GM18502 (cell line): ENCODE measurements around the gene GAGE10.
A peak's percentile ranks its signal among the peaks of the same experiment; 100 is the strongest.
"Not testable (repeated sequence)": the region's sequence is repeated elsewhere in the genome, so short reads cannot be mapped to it uniquely, and the experiment has no call there.

ENCODE experiments used
- ATAC-seq: cut with Tn5 transposase; IDR thresholded peaks from one replicate; pipeline ENCODE4 v1.9.1; 2021; ENCODE audit warnings: mild to moderate bottlenecking; ENCODE audit not compliant: unreplicated experiment, poor library complexity

GAGE10 gene

DNA sequence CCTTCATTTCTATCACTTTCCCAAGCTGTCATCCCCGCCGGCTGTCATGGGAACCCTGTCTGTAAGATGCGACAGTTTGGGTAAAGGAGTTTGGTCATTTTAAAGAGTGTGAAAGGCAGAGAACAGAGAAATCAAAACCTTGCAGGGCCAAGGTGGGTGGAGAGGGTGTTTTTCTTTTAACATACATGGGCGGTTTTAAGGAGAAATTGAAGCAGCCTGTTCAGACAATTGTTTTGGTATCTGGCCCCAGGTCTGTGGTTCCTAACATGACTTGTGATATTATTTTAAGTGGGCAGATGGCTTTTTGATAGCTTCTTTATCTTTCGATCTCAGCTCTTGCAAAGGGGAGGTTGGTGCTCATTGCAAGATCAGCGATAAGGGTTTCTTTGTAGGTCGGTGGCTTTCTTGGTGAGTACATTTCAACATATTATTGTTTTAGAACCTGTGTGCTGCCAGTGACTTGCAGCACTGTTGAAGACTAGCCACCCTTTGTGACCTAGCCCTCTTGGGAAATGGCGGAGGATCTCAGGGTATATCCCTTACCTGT lies 30.2 kb upstream of the GAGE10 start:
- no peak for ATAC-seq

DNA sequence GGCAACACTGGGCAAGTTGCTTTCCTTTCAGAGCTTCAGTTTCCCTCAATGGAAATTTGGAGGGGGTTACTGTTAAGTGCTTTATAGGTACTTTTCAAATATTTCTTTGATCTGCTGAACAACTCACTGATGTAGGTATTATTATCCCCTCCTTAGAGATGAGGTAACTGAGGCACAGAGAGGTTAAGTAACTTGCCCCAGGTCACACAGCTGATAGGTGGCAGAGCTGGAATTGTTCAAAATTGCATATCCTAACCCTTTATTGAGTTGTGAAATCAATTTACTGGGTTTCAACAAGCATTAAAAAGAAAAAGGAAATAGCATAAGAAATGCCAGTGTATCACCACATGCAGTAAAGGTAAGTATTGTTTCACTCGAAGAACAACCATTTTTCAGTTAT lies 27.2 kb upstream of the GAGE10 start:
- no peak for ATAC-seq

DNA sequence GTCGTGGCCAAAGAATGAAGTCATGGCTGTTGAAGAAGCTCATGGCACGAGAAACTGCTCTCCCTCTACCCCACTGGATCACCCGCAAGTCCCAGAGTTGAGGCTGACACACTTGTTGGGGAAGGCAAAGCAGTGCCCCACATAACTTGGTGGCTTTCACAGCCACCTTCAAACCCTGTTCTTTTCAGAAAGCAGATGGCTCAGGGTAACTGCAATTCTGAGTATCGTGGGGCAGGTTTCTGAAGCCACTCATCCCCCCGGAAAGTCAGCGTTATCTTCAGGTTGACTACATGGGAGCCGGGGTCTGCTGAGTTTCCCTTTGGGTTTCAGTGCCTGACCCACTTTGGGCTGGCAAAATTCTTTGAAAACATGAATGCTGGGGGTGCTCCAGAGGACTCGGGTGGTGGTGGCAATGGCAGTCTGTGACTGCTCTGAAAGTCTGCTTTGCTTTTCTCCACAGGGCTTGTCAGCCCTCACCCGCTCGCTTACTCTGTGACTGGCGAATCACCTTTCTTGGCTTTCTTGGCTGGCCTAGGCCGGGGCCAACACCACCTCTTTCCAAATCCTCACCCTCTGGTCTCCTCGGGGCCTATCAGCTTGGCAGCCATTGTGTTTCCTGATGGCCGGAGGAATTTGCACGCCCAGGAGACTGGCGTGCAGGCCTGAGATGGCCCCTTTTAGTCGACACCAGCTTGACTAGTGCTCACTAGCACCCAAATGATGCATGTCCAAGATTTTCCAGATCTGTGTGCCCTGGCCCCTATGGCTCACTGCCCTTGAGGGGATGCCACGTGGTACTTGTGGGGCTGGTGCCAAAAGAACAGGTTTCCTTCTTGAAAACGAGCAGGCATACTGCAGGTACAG lies 26.5 kb upstream of the GAGE10 start:
- no peak for ATAC-seq

DNA sequence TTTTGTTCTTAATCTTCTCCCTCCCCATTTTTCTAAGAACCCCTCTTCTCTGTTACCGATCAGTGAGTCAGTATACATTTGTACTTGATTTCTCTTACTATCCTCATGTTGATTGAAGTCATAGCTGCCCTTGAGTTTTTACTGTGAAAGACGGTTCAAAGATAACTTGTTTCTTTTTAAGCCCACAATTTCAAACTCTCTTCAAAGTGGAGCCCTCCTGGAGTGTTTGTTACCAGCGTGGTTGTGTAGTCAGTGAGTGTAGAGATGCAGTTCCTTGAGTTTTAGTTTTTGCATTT lies 26.0 kb upstream of the GAGE10 start:
- ATAC-seq: no peak

DNA sequence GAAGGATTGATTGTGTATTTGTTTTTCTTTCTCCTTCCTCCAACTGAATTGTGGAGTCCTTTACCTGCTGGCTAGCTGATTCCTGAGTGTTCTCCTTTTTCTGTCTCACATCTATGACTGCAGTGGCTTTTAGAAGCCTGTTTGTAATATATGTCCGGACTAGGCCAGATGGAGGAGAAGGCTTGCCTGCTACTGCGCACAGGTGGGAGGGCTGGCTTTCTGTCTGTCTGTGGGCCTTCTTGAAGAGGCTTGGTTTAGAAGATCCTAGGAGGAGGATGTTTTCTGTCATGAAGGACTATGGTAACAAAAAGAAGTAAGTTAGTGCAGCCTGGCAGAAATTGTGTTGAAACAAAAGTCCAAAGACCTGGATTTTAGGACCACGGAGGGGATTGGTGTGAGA lies 25.4 kb upstream of the GAGE10 start:
- ATAC-seq: no peak

DNA sequence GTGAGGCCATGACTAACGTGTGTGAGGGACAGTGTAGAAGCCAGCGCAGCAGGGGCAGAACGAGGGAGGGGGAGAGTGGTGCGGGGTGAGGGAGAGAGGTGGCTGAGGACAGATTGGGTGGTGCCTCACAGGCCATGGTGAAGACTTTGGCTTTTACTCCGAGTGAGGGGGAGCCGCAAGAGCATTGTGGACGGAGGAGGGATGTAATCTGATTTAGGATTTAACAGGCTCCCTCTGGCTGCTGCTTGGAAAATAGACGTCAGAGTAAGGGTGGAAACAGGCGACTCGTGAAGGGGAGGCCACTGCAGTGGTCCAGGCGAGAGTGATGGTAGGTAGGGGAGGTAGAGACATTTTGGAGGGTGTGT lies 20.8 kb upstream of the GAGE10 start:
- ATAC-seq: no peak

DNA sequence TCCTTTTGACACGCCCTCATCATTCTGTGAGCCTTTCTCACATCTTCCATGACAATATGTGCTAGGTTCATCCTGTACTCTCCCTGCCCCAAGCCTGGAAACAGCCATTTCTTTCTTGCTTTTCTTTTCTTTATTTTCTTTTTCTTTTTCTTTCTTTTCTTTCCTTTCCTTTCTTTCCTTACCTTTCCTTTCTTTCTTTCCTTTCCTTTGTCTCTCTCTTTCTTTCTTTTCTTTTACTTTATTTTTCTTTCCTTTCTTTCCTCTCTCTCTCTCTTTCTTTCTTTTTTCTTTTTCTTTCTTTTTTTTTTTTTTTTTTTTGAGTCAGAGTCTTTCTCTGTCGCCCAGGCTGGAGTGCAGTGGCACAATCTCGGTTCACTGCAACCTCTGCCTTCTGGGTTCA lies 19.2 kb upstream of the GAGE10 start:
- ATAC-seq: no peak

DNA sequence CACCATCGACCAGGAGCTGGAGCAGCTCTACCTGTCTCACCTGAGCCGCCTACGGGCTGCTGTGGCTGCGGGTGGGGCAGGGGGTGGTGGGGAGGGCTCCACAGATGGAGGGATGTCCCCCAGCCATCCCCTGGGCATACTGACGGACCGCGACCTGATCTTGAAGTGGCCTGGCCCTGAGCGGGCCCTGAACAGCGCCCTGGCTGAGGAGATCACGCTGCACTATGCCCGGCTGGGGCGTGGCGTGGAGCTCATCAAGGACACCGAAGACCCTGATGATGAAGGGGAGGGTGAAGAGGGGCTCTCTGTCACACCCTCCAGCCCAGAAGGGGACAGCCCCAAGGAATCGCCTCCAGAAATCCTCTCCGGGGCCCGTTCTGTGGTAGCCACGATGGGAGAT lies 17.3 kb upstream of the GAGE10 start:
- no peak for ATAC-seq

DNA sequence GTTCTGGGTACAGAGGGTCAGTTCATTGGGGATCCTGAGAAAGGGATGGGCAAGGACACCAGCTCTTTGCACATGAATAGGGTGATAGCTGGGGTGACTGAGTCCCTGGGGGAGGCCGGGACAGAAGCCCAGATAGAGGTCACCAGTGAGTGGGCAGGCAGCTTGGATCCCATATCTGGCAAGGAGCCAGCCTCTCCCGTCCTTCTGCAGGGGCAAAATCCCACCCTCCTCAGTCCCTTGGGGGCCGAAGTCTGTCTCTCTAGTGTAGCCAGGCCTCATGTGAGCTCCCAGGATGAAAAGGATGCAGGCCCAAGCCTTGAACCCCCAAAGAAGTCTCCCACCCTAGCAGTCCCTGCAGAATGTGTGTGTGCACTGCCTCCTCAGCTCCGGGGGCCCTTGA lies 16.9 kb upstream of the GAGE10 start:
- no peak for ATAC-seq

DNA sequence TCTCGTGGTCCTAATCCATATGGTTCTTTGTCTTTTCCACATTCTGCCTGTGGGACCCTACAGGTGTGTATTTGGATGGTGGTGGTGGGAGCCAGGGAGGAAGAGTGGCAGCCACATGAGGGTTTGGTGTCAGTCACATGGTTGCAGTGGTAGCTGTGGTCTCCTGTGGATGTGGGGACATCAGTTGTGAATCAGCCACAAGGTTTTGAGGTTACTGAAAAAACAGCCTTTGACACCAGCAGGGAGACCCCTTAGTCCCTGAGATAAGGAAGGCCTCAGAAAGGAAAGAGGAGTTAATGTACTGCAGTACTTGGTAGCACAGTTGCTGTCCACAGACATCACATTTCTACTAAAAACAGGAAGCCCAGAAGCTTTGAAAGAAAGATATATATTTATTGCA lies 15.8 kb upstream of the GAGE10 start:
- ATAC-seq: no peak

DNA sequence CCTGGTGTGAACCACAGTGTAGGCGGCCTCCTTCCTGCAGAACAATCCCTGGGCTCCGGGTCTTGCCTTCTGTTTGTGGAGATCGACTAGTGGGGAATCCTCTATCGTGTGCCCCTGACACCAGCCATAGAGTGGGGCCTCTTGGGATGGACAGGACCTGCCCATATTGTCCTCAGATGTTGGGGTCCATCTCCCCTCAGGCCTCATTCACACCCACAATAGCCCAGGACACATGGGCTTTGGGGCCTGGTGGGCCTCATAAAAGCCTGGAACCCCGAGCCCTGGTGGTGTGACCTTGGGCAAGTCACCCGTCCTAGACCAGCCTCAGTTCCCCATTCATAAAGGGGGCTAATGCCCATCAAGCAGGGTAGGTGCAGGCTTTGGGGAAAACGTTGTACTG lies 13.2 kb upstream of the GAGE10 start:
- ATAC-seq: no peak

DNA sequence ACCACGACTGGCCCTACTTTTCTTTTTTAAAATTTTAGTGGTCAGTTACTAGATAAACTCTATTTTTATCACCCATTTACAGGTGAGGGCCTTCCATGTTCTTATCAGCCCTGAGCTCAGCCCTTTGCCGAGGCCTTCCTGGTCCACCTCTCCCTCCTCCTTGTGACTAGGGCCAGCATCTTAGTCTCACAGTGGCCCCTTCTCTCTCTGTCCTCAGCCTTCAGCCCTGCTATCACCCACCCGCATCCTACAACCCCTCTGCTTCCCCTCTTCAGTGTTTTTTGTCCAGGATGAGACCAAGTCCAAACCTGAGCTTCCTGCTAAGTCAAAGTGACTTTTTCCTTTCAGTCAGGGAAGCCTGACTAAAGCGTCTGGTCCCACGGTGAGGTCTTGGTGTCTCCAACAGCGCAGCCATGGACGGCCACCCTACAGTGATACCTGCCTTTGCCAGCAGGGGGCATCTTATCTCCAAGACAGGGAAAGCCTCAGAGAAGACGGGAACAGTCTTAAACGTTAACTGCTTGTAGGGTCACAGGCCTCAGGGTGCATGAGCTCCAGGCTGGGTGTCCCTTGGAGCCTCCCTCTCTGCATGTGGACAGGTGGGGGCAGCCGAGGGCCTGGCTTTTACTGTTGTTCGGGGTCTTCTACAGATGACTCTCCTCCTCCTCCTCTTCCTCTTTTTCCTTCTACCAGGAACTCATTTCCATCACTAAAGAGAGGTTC lies 11.7 kb upstream of the GAGE10 start:
- ATAC-seq: peak; percentile 85

DNA sequence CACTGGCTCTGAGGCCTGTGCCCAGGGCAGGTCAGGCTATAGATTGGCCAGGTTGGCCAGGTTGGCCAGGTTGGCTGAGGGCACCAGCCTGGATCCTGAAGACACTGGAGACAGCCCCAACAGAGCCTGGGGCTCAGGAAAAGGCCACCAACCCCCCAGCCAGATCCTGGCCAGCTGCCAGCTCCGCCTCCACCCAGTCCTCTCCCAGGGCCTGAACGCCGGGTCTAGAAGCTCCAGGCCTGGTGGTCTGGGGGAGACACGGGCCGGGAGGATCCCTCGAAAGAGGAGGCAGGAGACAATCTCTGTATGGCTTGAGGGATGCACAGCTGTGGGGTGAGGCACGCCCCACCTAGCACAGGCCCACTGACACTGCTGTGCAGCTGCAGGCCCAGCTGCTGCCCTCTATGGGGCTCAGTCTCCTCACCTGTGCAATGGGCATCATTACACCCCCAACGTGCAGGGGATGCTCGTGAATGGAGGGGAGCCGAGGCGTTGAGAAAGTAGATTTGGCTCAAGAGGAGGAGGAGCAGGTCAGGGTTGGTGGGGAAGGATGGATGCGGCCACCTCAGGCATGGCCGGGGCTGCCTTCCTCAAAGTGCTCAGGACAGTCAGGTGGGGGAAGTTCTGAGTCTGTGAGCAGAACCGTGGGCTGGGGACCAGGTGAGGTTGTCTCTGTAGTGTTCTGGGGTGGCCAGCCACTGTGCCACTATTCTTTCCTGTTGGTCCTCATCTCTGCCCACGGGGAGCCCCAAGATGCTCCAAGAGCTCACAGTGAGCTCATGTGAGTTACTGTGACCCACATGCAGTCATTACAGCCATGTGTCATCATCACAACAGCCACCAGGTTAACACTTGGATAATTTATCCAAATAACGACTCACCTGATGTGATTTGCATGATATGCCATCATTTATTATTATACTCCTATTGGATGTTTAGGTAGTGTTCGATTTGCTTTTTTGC lies 10.8 kb upstream of the GAGE10 start:
- no peak for ATAC-seq

DNA sequence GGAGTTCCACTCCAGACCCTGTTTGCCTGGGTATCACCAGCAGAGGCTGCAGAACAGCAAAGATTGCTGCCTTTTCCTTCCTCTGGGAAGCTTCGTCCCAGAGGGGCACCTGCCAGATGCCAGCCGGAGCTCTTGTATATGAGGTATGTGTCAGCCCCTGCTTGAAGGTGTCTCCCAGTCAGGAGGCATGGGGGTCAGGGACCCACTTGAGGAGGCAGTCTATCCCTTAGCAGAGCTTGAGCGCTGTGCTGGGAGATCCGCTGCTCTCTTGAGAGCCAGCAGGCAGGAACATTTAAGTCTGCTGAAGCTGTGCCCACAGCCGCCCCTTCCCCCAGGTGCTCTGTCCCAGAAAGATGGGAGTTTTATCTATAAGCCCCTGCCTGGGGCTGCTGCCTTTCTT lies 4.2 kb upstream of the GAGE10 start:
- ATAC-seq: not testable (repeated sequence)

DNA sequence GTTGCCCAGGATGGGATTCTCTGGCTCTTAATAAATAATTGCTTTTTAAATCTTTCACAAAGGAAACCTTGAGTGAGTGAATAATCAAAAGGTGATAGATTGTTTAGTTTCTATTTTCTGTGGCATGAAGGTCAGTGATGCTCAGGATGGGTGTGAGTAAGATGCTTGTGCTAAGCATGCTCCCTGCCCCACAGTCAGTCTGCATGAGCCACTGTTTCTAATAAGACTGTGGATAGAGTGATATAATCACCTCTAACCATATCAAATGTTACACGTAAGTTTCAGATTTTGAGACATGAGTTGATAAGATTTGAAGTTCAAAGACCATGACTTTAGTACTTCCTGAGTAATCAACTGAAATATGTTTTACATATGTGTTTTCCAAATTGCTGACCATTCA lies 2.7 kb upstream of the GAGE10 start:
- ATAC-seq: no peak

DNA sequence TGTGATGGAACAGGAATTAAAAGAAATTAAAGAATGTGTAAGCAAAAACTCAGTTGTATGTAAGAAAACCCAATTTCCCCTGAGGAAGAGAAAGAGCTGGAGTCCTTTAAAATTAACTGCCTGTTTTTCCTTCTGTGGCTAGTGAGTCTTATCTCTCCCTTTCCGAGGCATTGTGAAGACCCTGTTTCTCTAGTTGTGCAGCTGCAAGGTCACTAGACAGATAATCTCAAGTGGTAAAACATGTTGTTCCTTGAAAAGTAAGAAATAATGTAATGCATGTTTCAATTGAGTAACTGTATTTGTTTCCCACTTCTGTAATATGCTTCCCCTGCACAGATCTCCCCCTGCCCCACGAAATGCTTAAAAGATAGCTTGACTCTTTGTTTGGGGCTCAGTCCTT lies 4.3 kb downstream of the GAGE10 start:
- ATAC-seq: not testable (repeated sequence)

DNA sequence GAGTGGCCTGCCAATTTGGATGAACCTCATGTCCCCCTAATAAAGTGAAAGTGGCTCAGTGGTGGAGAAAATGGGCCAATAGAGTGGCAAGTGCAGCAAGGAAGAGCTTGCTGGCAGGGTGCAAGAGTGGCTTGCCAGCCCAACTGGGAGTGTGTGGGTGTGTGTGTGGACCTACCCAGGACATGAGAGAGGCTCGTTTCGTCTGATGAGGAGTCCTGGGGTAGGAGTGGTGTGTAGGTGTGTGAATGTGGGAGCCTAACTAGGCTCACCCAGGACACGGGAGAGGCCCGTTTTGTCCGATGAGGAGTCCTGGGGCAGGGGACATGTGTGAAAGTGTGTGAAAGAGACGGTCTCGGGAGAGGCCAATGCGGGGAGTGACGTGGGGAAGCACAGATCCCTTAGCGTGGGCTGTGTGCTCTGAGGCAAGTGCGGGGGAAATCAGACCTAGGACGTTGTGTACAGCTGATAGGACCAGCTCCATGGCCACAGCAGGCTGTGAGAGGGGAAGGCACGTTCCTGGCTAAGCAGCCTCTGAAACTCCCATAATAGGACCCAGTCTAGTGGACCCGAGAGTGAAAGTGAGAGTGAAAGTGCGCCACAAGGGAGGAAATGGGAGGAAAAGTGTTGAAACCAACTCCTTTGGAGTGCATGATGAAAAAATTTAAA lies 5.3 kb downstream of the GAGE10 start:
- no peak for ATAC-seq

DNA sequence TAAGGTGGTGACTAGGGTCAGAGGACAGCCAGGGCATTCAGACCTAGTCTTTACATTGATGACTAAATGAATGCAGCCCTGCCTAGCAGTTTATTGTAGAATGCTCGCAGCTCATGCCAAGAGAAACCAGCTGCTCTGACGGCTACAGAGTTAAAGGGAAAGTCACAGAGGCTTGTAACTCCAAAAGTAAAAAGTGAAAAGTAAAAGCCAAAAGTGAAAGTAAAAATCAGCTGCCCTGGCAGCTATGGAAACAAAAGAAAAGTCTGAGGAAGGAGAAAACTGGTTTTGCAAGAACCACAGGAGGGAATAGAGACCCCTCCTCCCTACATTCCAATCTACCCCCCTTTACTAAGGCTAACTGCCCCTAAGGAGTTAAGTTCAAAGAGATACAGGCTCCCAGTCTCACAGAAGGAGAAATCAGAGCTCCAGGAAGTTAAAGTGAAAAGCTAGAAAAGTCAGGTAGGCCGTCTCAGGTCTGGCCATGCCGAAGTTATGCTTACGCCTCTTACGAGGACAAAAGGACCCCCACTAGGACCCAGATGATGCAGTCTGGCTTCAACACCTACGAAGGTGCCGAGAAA lies 6.0 kb downstream of the GAGE10 start:
- ATAC-seq: no peak

DNA sequence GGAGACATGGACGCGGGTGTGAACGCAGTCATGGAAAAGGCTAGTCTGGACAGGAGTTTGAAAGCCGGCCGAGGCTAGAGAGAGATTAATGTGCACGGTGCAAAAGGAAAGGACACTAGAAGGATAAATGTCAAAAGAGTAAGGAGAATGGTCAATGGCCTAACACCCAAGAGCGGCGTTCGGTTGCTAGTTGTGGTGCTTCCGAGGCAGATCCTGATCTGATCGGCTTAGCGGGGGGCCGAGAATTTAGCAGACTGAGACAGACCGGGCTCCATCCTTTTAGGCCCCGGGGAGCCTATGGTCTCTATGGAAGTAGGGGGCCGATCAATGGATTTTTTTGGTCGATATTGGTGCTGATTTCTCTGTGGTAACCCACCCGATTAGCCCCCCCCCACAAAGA lies 6.9 kb downstream of the GAGE10 start:
- no peak for ATAC-seq

DNA sequence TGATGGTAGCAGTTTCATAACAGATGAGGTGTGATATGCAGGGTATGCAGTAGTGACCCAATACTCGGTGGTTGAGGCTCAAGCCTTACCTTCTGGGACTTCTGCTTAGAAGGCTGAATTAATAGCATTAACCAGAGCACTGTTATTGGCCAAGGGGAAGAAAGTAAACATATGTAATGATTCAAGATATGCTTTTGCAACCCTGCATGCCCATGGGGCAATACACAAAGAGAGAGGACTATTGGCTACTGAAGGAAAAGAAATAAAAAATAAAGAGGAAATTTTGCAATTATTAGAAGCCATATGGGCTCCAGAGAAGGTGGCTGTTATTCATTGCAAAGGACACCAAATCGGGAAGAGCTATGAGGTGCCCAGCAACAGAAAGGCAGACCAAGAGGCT lies 8.7 kb downstream of the GAGE10 start:
- ATAC-seq: no peak
